AG10803 (cell line): ENCODE data around the gene GRB14.

ENCODE experiments used
- DNase-seq: peaks from one replicate; pipeline ENCODE4 v3.0.0; 2010; ENCODE audit warnings: low read depth
- H3K4me3 ChIP-seq: 2 replicates; pipeline ENCODE4 v1.5.1; 2011; ENCODE audit warnings: mild to moderate bottlenecking, low read length, control low read depth
- CTCF ChIP-seq: conservative IDR thresholded peaks from 2 replicates; pipeline ENCODE4 v1.5.1; 2011; ENCODE audit warnings: mild to moderate bottlenecking, low read length, control low read depth, inconsistent platforms

The GRB14 gene

GRCh38 chr2:164597983-164598382 lies 23.3 kb downstream of the GRB14 start:
- no peak for DNase-seq
- H3K4me3 ChIP-seq, result no peak overlapping the region
- no peak for TF ChIP-seq CTCF

GRCh38 chr2:164595031-164595430 lies 26.3 kb downstream of the GRB14 start:
- TF ChIP-seq CTCF, result no peak
- H3K4me3 ChIP-seq, result no peak overlapping the region
- peak; percentile 18 for DNase-seq

- no peak for TF ChIP-seq CTCF
- no peak overlapping the region for H3K4me3 ChIP-seq
- no peak for DNase-seq
Observed at GRCh38 chr2:164593959-164594358, 27.3 kb downstream of the GRB14 start.

GRCh38 chr2:164593541-164593940 lies 27.7 kb downstream of the GRB14 start:
- no peak for DNase-seq
- TF ChIP-seq CTCF, result no peak
- H3K4me3 ChIP-seq, result no peak overlapping the region

GRCh38 chr2:164589522-164589921 lies 31.8 kb downstream of the GRB14 start:
- peak; percentile 4 for DNase-seq
- no peak for TF ChIP-seq CTCF
- H3K4me3 ChIP-seq, result no peak overlapping the region

GRCh38 chr2:164581050-164581449 lies 40.2 kb downstream of the GRB14 start:
- no peak overlapping the region for H3K4me3 ChIP-seq
- no peak for TF ChIP-seq CTCF
- no peak for DNase-seq

GRCh38 chr2:164574931-164575330 lies 46.4 kb downstream of the GRB14 start:
- no peak overlapping the region for H3K4me3 ChIP-seq
- no peak for DNase-seq
- TF ChIP-seq CTCF, result no peak
